ENCODE results near the gene SDK1.

Gene SDK1

GRCh38 chr7:4080954-4081353 is 779.9 kb downstream of the SDK1 start:
- no peak for TF ChIP-seq CTCF (IDR thresholded peaks at IDR 0.05; ENCODE audit: low read depth, low read length, missing control alignments)
- DNase-seq (ENCODE audit: low read depth), result no peak
- no peak overlapping the region for H3K4me3 ChIP-seq (ENCODE audit: low read depth, low read length)

GRCh38 chr7:4083513-4083912 is 782.5 kb downstream of the SDK1 start:
- no peak overlapping the region for H3K4me3 ChIP-seq (ENCODE audit: low read depth, low read length)
- no peak for TF ChIP-seq CTCF (IDR thresholded peaks at IDR 0.05; ENCODE audit: low read depth, low read length, missing control alignments)
- no peak for DNase-seq (ENCODE audit: low read depth)

- DNase-seq (ENCODE audit: low read depth), result no peak
- no peak for TF ChIP-seq CTCF (IDR thresholded peaks at IDR 0.05; ENCODE audit: low read depth, low read length, missing control alignments)
- H3K4me3 ChIP-seq (ENCODE audit: low read depth, low read length), result no peak overlapping the region
Measured at GRCh38 chr7:4084271-4084670, 783.2 kb downstream of the SDK1 start.

- DNase-seq (ENCODE audit: low read depth), result no peak
- TF ChIP-seq CTCF (IDR thresholded peaks at IDR 0.05; ENCODE audit: low read depth, low read length, missing control alignments), result no peak
- H3K4me3 ChIP-seq (ENCODE audit: low read depth, low read length), result no peak overlapping the region
Measured at GRCh38 chr7:4085937-4086691, 785.1 kb downstream of the SDK1 start.

- DNase-seq (ENCODE audit: low read depth), result no peak
- no peak for TF ChIP-seq CTCF (IDR thresholded peaks at IDR 0.05; ENCODE audit: low read depth, low read length, missing control alignments)
- no peak overlapping the region for H3K4me3 ChIP-seq (ENCODE audit: low read depth, low read length)
Measured at GRCh38 chr7:4086723-4087122, 785.7 kb downstream of the SDK1 start.

- H3K4me3 ChIP-seq (ENCODE audit: low read depth, low read length), result no peak overlapping the region
- no peak for TF ChIP-seq CTCF (IDR thresholded peaks at IDR 0.05; ENCODE audit: low read depth, low read length, missing control alignments)
- DNase-seq (ENCODE audit: low read depth), result no peak
Measured at GRCh38 chr7:4091767-4092166, 790.7 kb downstream of the SDK1 start.

GRCh38 chr7:4093035-4093434 is 792.0 kb downstream of the SDK1 start:
- no peak overlapping the region for H3K4me3 ChIP-seq (ENCODE audit: low read depth, low read length)
- TF ChIP-seq CTCF (IDR thresholded peaks at IDR 0.05; ENCODE audit: low read depth, low read length, missing control alignments), result no peak
- no peak for DNase-seq (ENCODE audit: low read depth)
